T1000 (cell line): ENCODE results near the gene B4GALT6.
A peak's percentile ranks its signal among the peaks of the same experiment; 100 is the strongest.

ENCODE experiments used
- DNase-seq: peaks from one replicate; lab custom pipeline; 2025; ENCODE audit warnings: mixed read lengths; lab: John Stamatoyannopoulos, UW

The B4GALT6 gene

GRCh38 chr18:31688606-31689005 is 4.2 kb upstream of the B4GALT6 start:
- no peak for DNase-seq

GRCh38 chr18:31686986-31687928 is 2.9 kb upstream of the B4GALT6 start:
- no peak for DNase-seq

DNA sequence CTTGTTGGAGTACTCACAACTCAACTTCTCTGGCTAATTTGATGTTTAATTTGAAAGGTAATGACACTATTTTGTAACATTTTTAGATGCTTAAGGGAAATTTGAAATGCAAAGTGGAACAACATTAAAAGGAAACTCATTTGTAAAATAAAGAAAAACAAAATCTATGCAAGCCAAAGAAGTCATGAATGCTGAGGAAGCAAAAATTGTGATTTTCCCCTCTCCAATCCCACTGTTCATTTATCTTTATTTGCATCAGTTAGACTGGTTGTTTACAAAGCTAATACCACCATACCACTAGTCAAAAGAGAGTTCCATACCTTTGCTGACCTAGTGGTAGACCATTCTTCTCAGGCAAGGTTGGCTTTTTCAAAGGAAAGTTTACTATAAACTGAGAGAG is 2.2 kb upstream of the B4GALT6 start:
- no peak for DNase-seq

DNA sequence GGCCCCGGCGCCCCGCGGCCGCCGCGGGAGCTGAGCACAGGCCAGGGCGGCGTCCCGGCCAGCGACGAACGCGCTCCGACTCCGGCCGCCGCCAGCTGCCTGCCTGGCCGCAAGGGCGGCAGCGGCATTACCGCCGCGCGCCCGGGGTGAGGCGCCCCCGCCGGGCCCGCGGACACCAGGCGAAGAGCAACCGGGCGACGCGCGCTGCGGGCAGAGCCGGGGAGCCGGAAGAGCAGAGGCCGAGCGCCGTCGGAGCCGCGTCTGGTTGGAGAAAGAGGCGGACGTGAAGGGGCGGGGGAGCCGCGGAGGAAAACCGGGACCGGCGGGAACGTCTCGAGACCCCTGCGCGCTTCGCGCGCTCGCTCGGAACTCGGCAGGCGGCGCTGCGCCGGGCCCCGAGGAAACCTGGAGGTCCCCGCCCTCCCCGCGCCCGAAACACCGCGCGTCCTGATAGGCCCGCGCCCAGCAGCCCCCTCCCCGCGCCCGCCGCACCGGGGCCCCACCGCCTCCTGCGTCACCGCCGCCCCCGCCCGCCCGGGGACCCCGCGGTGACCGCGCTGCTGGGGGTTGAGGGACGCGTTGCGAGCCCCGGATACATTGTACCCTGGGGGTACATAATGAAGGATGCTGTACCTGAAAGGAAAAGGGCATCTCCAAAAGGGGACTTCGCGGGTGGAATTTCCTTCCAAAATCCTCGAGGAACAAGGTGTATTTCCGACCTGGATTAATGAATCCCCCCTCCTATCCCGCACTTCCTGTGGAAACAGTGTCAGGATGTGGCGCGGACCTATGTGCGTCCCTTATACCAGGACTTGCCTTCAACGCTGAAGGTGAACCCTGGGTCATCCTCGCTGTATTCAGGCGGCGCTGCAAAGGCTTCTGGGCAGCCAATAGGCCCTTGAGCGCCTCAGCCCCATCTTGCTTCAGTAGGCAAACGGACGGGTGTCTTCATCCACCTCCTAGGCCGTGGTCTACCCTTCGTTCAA is 1.0 kb upstream of the B4GALT6 start:
- DNase-seq: peak; percentile 20

DNA sequence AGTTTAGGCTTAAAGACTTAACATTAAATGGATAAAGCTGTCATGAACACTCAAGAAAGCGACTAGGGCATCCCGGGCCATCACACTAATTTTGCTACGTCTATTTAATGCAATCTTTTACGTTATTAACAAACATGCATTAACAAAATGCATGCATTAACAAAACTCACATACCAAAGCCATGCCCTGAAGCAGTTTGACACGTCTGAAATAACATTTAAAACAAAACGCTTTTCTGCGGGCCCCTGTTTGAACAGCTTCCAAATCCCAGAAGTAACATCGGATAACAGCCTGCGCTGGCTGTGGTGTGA is 458 bp downstream of the B4GALT6 start:
- no peak for DNase-seq

DNA sequence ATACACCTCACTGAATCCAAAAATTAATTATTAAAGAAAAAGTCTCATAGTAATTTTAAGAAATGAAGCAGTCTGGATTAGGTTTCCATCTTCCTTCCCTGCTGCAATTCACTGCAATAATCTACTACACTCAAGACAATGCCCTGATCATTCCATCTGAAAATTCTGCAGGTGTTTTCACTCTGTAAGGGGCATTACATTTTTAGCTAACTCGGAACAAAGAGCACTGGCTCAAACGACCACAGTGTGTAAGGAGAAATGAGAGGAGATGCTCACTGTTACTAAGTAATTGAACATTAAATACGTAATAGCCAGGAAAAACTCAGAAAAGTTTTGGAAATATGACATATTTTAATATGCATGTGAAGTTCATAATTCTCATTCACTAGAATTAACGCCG is 1.3 kb downstream of the B4GALT6 start:
- no peak for DNase-seq

GRCh38 chr18:31680831-31681568 is 3.4 kb downstream of the B4GALT6 start:
- no peak for DNase-seq

GRCh38 chr18:31680433-31680811 is 4.0 kb downstream of the B4GALT6 start:
- no peak for DNase-seq

- no peak for DNase-seq
Observed at GRCh38 chr18:31679791-31680432, 4.5 kb downstream of the B4GALT6 start.

DNA sequence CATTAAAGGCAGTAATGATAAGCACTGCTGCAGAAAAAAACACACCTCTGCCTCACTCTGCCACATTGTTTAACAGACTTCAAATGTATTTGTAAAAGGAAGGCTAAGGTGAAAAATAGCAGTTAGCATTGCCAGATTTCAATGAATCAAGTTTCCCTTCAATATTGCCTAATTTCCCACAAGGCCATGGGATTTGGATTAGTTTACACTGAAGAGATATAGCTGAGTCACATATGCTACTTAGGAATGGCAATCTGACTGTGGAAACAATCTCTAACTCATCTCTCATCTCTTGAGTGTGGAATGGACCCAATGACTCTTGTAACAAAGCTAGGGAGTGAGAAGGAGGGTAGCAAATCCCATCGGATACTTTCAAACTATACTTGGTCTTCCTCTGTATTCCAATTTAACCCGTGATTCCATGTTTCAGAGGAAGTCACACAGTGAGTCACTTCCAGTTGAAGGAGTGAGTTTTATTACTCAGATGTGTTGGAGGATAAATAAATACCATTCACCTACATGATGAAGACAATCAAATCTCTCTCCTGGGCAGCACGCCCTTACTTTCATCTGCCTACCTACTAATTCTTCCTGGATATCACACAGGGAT is 5.1 kb downstream of the B4GALT6 start:
- DNase-seq: no peak

- no peak for DNase-seq
Observed at GRCh38 chr18:31678425-31678824, 6.0 kb downstream of the B4GALT6 start.

DNA sequence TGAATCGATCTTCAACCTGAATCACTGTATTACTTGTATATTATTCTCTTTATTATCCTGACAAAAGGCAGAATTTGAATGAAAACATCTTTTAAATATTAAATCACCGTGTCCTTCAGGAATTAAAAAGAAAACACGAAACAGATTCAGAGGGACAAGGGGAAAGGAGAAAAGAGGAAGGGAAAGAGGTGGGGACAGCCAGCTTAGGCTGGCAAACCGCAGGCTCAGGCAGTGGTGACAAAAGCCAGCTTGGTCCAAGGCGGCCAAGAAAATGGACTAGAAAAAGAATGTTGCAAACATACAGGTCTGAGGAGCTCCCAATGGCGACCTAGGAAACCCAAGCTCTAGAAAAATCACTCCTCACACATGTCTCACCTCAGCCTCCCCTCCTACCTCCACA is 6.8 kb downstream of the B4GALT6 start:
- DNase-seq: no peak

GRCh38 chr18:31675404-31675803 is 9.0 kb downstream of the B4GALT6 start:
- DNase-seq: no peak

- no peak for DNase-seq
Observed at GRCh38 chr18:31672628-31673135, 11.7 kb downstream of the B4GALT6 start.

GRCh38 chr18:31671951-31672350 is 12.4 kb downstream of the B4GALT6 start:
- DNase-seq: no peak

DNA sequence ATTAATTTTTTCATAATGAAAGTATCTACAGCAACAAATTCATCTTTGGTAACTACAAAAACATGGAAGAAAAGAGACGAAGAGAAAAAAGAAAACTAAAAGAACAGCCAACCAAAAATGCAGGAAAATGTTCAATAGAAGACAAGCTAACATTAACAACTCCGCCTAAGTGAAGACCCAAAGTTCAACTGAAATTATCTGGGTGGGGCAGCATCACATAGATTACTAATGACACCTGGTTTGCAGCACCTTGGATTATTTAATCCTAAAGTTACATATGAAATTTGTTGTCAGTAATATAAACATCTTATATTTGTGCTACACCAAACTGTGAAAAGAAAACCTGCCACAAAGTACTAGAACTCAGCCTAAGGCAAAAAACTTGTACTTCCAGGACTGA is 14.8 kb downstream of the B4GALT6 start:
- DNase-seq: no peak

GRCh38 chr18:31667185-31667584 is 17.2 kb downstream of the B4GALT6 start:
- DNase-seq: no peak

DNA sequence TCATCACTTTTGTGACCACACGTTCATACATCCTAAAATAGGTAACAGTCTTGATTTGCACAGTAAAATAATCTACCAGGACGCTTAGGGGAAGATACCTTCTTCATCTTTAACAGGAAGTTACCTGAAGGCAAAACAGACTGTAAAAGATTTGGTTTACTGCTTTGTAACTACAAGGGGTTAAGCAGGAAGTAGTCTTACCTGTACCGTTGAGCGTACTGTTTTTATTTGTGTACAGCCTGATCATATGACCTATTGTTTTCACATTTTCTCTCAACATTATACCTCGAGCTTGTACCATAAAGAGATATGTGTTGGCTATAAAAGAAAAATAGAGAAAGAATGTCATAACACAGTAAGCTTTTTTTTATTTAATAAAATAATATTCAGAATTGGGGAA is 18.3 kb downstream of the B4GALT6 start:
- no peak for DNase-seq

- DNase-seq: no peak
Observed at GRCh38 chr18:31664101-31664500, 20.3 kb downstream of the B4GALT6 start.

DNA sequence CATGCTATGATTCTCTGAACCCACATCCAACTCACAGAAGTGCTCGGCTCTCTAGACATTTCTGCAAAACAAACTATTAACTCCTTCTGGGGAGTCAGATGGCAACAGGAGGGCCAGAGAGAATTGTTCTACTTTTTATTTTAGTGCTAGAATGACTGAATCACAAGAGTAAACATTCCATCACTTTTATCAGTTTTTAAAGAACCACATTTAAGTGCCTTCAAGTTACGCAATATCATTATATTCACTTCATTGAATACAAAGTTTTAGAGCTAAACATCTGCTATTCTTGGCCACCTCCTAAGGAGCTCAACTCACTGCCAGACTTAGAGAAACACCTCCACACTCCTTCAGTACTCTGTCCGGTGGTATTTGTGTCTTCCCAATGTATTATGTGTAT is 22.4 kb downstream of the B4GALT6 start:
- DNase-seq: no peak

DNA sequence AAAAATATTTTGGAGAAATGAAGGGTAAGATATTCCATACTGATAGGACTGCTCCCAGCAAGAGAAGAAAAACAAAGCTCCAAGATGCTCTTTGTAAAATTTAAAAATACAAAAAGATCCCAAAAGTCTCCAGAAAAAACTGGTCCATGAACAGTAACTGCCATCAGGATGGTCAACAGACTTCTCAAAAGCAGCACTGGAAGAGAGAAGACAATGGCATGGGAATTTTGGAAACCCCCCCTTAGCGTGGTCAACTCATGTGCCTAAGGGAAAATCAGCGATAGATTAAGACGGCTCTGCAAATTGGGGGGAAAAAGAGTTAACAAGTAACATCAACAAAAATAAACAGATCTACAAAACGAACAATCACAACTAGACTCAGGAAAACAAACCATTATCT is 23.6 kb downstream of the B4GALT6 start:
- no peak for DNase-seq
